ENCODE results near the gene NINJ1.

- TF ChIP-seq POLR2A (IDR thresholded peaks at IDR 0.05) (no peak), CTCF (IDR thresholded peaks at IDR 0.05) (no peak)
These were observed 53.6 kb downstream of the NINJ1 start for GRCh38 chr9:93080406-93080805.
